ENCODE measurements around the gene EIF4H. TPM values are rescaled to one million over a fixed set of nuclear protein-coding genes. Genes with fewer than 3 reads are reported as not detected.
"Not testable (repeated sequence)": the region's sequence is repeated elsewhere in the genome, so short reads cannot be mapped to it uniquely, and the experiment has no call there.

Gene EIF4H
- total and polyA plus RNA-seq, 7 donors, result 196 to 327 (median 263) TPM

- Histone ChIP-seq H3K9me3 (no peaks in the 10 kb centered on the region), H3K4me1 (no peaks in the 10 kb centered on the region), H3K4me3 (no peak overlapping the region), H3K27me3 (ENCODE audit: insufficient read depth in 3 of 3, low read length in 2 of 3) (no peaks in the 10 kb centered on the region), H3K27ac (no peak overlapping the region), H3K36me3 (ENCODE audit: insufficient read depth in 1 of 2, low read depth in 1 of 2) (peaks cover 6 to 70% of the 10 kb centered on the region in 2 donors)
- DNase-seq (peak in 1 of 2 donors; percentile 19), ATAC-seq (peak in 2 of 4 donors; percentile 5 to 10)
- intact Hi-C loops (cut with DNase I), result no loop called here
- TF ChIP-seq, protein P1, sequence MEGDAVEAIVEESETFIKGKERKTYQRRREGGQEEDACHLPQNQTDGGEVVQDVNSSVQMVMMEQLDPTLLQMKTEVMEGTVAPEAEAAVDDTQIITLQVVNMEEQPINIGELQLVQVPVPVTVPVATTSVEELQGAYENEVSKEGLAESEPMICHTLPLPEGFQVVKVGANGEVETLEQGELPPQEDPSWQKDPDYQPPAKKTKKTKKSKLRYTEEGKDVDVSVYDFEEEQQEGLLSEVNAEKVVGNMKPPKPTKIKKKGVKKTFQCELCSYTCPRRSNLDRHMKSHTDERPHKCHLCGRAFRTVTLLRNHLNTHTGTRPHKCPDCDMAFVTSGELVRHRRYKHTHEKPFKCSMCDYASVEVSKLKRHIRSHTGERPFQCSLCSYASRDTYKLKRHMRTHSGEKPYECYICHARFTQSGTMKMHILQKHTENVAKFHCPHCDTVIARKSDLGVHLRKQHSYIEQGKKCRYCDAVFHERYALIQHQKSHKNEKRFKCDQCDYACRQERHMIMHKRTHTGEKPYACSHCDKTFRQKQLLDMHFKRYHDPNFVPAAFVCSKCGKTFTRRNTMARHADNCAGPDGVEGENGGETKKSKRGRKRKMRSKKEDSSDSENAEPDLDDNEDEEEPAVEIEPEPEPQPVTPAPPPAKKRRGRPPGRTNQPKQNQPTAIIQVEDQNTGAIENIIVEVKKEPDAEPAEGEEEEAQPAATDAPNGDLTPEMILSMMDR (IDR thresholded peaks at IDR 0.05), result no peak
- 88 to 94% (median 93%) methylated on average over 9 of the region's 9 CpGs for WGBS, 3 donors
Measured at GRCh38 chr7:74197449-74198124, 23.4 kb downstream of the EIF4H start.

DNA sequence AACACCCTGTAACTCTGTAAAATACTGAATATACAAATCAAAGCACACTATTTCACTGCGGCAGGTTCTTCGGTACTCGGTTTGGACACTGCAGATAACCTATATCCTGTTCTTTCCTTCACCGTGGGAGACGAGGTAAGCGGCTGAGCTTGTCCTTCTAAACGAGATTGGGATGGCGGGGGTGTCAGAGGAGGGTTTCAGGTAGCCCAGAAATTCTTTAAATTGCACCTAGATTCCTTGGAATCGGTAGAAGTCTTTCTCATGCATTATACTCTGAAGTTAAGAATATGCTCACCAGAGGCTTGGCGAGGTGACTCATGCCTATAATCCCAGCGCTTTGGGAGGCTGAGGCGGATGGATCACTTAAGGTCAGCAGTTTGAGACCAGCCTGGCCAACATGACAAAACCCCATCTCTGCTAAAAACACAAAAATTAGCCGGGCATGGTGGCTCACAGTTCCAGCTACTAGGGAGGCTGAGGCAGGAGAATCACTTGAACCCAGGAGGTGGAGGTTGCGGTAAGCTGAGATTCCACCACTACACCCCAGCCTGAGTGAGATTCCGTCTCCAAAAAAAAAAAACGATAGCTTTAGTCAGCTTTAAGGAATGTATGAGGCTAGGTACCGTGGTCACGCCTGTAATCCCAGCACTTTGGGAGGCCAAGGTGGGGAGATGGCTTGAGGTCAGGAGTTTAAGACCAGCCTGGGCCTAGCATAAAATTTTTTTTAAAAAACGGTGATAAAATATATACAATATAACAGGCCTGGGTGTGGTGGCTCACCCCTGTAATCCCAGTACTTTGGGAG lies 25.6 kb downstream of the EIF4H start:
- intact Hi-C loops (cut with DNase I), result no loop called here
- WGBS, 3 donors, result 77 to 81% (median 77%) methylated on average over 19 of the region's 19 CpGs

DNA sequence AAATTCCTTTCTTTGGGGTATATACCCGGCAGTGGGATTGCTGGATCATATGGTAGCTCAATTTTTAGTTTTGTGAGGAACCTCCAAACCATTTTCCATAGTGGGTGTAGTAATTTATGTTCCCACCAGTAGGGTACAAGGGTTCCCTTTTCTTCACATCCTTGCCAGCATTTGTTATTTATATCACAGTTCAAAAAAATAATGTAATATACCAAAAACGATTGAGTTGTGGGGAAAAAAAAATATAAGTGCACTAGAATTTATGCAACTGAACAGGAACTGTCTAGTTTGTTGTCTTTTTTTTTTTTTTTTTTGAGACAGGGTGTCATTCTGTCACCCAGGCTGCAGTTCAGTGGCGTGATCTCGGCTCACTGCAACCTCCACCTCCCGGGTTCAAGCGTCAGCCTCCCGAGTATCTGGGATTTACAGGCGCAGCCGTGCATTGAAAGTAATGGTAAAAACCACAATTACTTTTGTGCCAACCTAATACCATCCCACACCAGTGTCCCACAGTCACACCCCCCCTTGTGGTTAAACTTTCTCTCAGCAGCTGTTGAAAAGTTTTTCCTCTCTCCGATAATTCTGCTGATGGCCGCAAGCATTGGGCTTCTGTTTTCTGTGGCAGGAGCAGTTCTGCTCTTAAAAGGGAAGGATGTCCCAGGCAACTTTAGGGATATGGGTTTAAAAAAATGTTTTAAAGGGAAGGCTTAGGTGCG lies 28.8 kb downstream of the EIF4H start:
- ATAC-seq (no peak), DNase-seq (no peak)
- H3K4me3 ChIP-seq, result no peak overlapping the region
- peaks cover 0 to 23% of the 10 kb centered on the region in 2 donors for H3K36me3 ChIP-seq (ENCODE audit: insufficient read depth in 1 of 2, low read depth in 1 of 2)
- H3K4me1 ChIP-seq, result peaks cover 2% of the 10 kb centered on the region
- H3K9me3 ChIP-seq, result no peaks in the 10 kb centered on the region
- intact Hi-C loops (cut with DNase I), result no loop called here
- no peak overlapping the region for H3K27ac ChIP-seq
- 39 to 63% (median 41%) methylated on average over 12 of the region's 12 CpGs for WGBS, 3 donors
- TF ChIP-seq, protein P1 (IDR thresholded peaks at IDR 0.05), result peak; percentile 26
- no peaks in the 10 kb centered on the region for H3K27me3 ChIP-seq (ENCODE audit: insufficient read depth in 3 of 3, low read length in 2 of 3)

More for the DNA sequence above, 25.6 kb downstream of the EIF4H start:
- H3K4me1 ChIP-seq, result no peaks in the 10 kb centered on the region
- ATAC-seq (no peak), DNase-seq (no peak)
- no peaks in the 10 kb centered on the region for H3K9me3 ChIP-seq
- H3K4me3 ChIP-seq, result no peak overlapping the region
- H3K27ac ChIP-seq, result no peak overlapping the region
- H3K27me3 ChIP-seq (ENCODE audit: insufficient read depth in 3 of 3, low read length in 2 of 3), result no peaks in the 10 kb centered on the region
- TF ChIP-seq, protein P1 (IDR thresholded peaks at IDR 0.05), result no peak
- peaks cover 2 to 52% of the 10 kb centered on the region in 2 donors for H3K36me3 ChIP-seq (ENCODE audit: insufficient read depth in 1 of 2, low read depth in 1 of 2)

DNA sequence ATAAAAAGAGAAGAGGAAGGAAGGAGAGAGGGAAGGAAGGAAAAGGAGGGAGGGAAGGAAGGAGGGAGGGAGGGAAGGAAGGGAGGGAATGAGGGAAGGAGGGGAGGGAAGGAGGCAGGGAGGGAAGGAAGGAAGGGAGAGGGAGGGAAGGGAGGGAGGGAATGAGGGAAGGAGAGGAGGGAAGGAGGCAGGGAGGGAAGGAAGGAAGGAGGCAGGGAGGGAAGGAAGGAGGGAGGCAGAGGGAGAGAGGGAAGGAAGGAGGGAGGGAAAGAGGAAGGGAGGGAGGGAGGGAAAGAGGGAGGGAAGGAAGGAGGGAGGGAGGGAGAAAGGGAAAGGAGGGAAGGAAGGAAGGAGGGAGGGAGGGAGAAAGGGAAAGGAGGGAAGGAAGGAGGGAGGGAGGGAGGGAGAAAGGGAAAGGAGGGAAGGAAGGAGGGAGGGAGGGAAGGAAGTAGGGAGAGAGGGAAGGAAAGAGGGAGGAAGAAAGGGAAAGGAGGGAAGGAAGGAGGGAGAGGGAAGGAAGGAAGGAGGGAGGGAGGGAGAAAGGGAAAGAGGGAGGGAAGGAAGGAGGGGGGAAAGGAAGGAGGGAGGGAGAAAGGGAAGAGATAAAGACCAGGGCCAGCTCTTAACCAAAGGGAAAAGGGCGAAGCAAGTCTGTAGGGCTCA lies 29.9 kb downstream of the EIF4H start:
- Histone ChIP-seq H3K9me3 (no peaks in the 10 kb centered on the region), H3K27ac (no peak overlapping the region), H3K36me3 (ENCODE audit: insufficient read depth in 1 of 2, low read depth in 1 of 2) (peaks cover 0 to 15% of the 10 kb centered on the region in 2 donors), H3K27me3 (ENCODE audit: insufficient read depth in 3 of 3, low read length in 2 of 3) (no peaks in the 10 kb centered on the region), H3K4me1 (peaks cover 2% of the 10 kb centered on the region), H3K4me3 (no peak overlapping the region)
- ATAC-seq (no peak), DNase-seq (no peak)
- WGBS, 3 donors, result 78 to 88% (median 83%) methylated on average over 1 of the region's 1 CpG
- TF ChIP-seq, protein P1 (IDR thresholded peaks at IDR 0.05), result no peak
- intact Hi-C loops (cut with DNase I), result loop anchor here in 1 of 2 donors (1.0 kb wide), 1 partner anchor 196 kb away; no protein-coding TSS in a partner anchor

DNA sequence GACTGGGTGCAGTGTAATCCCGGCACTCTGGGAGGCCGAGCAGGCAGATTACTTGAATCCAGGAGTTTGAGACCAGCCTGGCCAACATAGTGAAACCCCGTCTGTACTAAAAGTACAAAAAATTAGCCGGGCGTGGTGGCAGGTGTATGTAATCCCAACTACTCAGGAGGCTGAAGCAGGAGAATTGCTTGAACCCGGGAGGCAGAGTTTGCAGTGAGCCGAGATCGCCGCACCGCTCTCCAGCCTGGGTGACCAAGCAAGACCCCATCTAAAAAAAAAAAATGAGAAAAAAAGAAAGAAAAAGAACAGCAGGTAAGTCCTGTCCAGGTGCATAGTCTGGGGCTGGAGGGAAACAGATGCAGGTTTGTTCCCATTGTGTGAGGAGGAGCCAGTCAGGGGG lies 31.9 kb downstream of the EIF4H start:
- ATAC-seq; H3K36me3 ChIP-seq (ENCODE audit: insufficient read depth in 1 of 2, low read depth in 1 of 2); H3K9me3 ChIP-seq; H3K27me3 ChIP-seq (ENCODE audit: insufficient read depth in 3 of 3, low read length in 2 of 3); H3K4me1 ChIP-seq; H3K4me3 ChIP-seq; H3K27ac ChIP-seq: not testable (repeated sequence)
- intact Hi-C loops (cut with DNase I), result loop anchor here (2.0 to 5.0 kb wide), 3 partner anchors 46 to 195 kb away; partner anchors contain the start of gene RFC2 (in 1 of the 2)
- 78 to 79% (median 78%) methylated on average over 10 of the region's 10 CpGs for WGBS, 3 donors
- DNase-seq, result peak in 1 of 2 donors; percentile 21
